Urinary bladder (tissue), 4 donors: ENCODE results near the gene LILRA5. TPM values are rescaled to one million over a fixed set of nuclear protein-coding genes. Genes with fewer than 3 reads are reported as not detected.
"Not testable (repeated sequence)": the region's sequence is repeated elsewhere in the genome, so short reads cannot be mapped to it uniquely, and the experiment has no call there.

Experiments used
- DNase-seq: peaks from one replicate; pipeline ENCODE4 v3.0.0-alpha.2; 2015; ENCODE audit errors: extremely low spot score
- H3K27ac ChIP-seq: one replicate; pipeline ENCODE4 v1.5.1; 2013; ENCODE audit warnings: low read depth, mild to moderate bottlenecking, moderate library complexity
- H3K36me3 ChIP-seq: one replicate; pipeline ENCODE4 v1.6.1; 2013; ENCODE audit warnings: mild to moderate bottlenecking, moderate library complexity; ENCODE audit not compliant: insufficient read depth
- H3K4me1 ChIP-seq: one replicate; pipeline ENCODE4 v1.6.1; 2013; ENCODE audit warnings: mild to moderate bottlenecking, moderate library complexity; ENCODE audit not compliant: insufficient read depth
- H3K4me3 ChIP-seq: one replicate; pipeline ENCODE4 v1.5.1; 2013; ENCODE audit warnings: low read depth, low read length
- WGBS: extraction: QIAGEN DNeasy Blood & Tissue Kit; methylation state at CpG from one replicate; pipeline ENCODE4 v1.1.7; 2013; 5-methylcytosine and 5-hydroxymethylcytosine counted together
- polyA plus RNA-seq: library from polyadenylated mRNA; stranded (reverse); fragments of 200-250 nt; gene quantifications from one replicate; pipeline ENCODE4 v1.2.3, GENCODE V29; 2013
- total RNA-seq: library from RNA; depleted of rRNA; stranded (reverse); fragments of >200 nt; gene quantifications from one replicate; pipeline ENCODE4 v1.2.3, GENCODE V29; 2014
- donor health status: healthy with polysubstance abuse.
- donor health status: healthy.

Gene LILRA5
- total and polyA plus RNA-seq, 2 donors, result 1.3 to 7.3 TPM

DNA sequence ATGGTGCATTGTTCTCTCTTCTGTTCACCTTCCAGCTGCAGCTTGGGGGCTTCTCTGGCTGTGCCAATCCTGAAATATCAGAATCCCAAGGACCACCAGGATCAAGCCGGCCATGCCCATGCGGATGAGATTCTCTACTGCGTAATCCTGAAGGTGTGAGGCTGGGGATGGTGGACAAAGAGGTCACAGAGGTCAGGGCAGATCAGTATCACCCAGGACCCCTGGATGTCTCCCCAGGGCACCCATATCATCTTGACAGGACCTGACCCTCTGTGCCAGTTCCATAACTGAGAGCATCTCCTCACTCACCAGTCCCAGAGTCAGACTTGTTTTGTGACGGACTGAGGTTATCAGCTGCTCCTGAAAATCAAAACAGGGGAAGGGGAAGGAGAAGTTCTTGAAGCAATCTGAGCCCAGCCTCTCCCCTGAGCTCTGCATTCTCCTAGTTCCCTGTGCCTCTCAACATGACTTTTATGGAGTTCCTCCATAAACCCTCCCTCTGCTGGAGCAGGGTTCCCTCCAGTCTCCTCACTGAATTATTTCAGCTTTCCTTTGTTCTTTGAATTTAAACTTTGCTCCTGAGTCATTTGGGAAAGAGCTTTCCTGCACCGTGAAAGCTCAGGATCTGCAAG lies 5.5 kb downstream of the LILRA5 start:
- no peaks in the 10 kb centered on the region for H3K4me1 ChIP-seq
- no peak overlapping the region for H3K27ac ChIP-seq
- H3K36me3 ChIP-seq, result no peaks in the 10 kb centered on the region
- DNase-seq, result no peak
- 81% methylated on average over 5 of the region's 5 CpGs for WGBS
- no peak overlapping the region for H3K4me3 ChIP-seq

- H3K36me3 ChIP-seq, result no peaks in the 10 kb centered on the region
- no peak overlapping the region for H3K4me3 ChIP-seq
- DNase-seq, result no peak
- H3K4me1 ChIP-seq, result no peaks in the 10 kb centered on the region
- H3K27ac ChIP-seq, result no peak overlapping the region
- WGBS, result 84% methylated on average over 1 of the region's 1 CpG
Observed at GRCh38 chr19:54305141-54305540, 7.8 kb downstream of the LILRA5 start.

DNA sequence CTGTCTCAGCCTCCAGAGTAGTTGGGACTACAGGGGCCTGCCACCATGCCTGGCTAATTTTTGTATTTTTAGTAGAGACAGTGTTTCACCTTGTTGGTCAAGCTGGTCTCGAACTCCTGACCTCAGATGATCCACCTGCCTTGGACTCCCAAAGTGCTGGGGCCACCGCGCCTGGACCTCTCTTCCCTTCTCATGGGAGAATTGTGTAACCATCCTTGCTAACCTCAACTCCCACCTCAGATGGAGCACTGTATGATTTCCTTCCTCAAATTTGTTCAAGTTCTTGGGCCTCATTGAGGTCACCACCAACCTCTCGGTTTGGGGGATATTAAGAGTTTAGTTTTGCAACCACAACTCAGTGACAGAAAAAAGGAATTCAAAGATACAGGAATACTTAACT lies 10.7 kb downstream of the LILRA5 start:
- WGBS, result 63% methylated on average over 4 of the region's 4 CpGs

DNA sequence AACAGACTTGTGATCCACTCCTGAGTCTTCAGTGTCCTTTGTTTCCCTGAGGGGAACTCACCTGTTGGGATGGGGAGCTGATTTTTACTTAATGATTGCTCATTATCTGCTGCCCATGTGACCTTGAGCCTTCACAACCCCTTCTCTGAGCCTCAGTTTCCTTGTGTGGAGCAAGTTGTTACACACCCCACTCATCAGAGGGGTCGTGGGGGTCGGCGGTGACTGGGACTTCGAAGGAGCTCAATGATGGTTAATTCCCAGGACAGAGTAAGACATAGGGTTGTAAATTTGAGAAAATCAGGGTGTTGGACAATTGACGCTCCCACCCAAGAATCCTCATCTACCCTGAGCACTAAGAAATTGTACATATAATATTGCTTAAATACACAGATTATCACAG lies 13.5 kb downstream of the LILRA5 start:
- Histone ChIP-seq H3K36me3 (no peaks in the 10 kb centered on the region), H3K27ac (no peak overlapping the region), H3K4me3 (no peak overlapping the region), H3K4me1 (no peaks in the 10 kb centered on the region)
- WGBS, result 86% methylated on average over 5 of the region's 5 CpGs
- DNase-seq, result no peak

More for the DNA sequence above, 10.7 kb downstream of the LILRA5 start:
- H3K4me1 ChIP-seq, result no peaks in the 10 kb centered on the region
- H3K27ac ChIP-seq, result no peak overlapping the region
- DNase-seq, result no peak
- H3K4me3 ChIP-seq, result no peak overlapping the region
- no peaks in the 10 kb centered on the region for H3K36me3 ChIP-seq

GRCh38 chr19:54299126-54299498 lies 13.9 kb downstream of the LILRA5 start:
- H3K4me3 ChIP-seq, result no peak overlapping the region
- 58% methylated on average over 7 of the region's 7 CpGs for WGBS
- DNase-seq, result no peak
- no peak overlapping the region for H3K27ac ChIP-seq
- no peaks in the 10 kb centered on the region for H3K4me1 ChIP-seq
- H3K36me3 ChIP-seq, result no peaks in the 10 kb centered on the region

- Histone ChIP-seq H3K27ac (no peak overlapping the region), H3K4me1 (no peaks in the 10 kb centered on the region), H3K4me3 (no peak overlapping the region), H3K36me3 (no peaks in the 10 kb centered on the region)
- WGBS, result 62% methylated on average over 4 of the region's 4 CpGs
- no peak for DNase-seq
Observed at GRCh38 chr19:54298357-54299125, 14.4 kb downstream of the LILRA5 start.

- no peak overlapping the region for H3K27ac ChIP-seq
- no peaks in the 10 kb centered on the region for H3K4me1 ChIP-seq
- H3K36me3 ChIP-seq, result no peaks in the 10 kb centered on the region
- DNase-seq, result no peak
- 39% methylated on average over 7 of the region's 7 CpGs for WGBS
- H3K4me3 ChIP-seq, result no peak overlapping the region
Observed at GRCh38 chr19:54297759-54298305, 15.1 kb downstream of the LILRA5 start.

DNA sequence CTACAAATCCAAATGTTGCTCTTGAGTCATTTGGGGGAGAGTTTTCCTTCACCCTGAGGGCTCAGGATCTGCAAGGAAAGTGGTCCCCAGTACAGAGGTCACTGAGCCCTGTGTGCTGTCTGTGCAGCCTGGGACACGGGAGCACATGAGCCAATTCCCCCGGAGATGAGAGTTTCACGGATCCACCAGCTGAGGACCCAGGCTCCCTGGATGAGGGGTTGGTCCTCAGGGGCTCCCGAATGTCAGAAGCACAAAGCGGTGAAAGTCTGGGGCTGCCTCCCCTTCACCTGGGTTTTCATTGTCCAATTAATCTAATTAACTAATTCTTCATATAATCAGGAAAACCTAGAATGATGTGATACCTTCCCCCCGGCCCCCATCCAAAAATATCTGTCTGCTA lies 18.4 kb downstream of the LILRA5 start:
- 86% methylated on average over 6 of the region's 6 CpGs for WGBS
- no peaks in the 10 kb centered on the region for H3K4me1 ChIP-seq
- H3K36me3 ChIP-seq, result no peaks in the 10 kb centered on the region
- no peak overlapping the region for H3K27ac ChIP-seq
- H3K4me3 ChIP-seq, result no peak overlapping the region
- DNase-seq, result no peak

- not testable (repeated sequence) for DNase-seq, H3K4me1 ChIP-seq, H3K27ac ChIP-seq, H3K4me3 ChIP-seq, H3K36me3 ChIP-seq
- WGBS, result 60% methylated on average over 8 of the region's 8 CpGs
Observed at GRCh38 chr19:54289160-54289559, 23.8 kb downstream of the LILRA5 start.

DNA sequence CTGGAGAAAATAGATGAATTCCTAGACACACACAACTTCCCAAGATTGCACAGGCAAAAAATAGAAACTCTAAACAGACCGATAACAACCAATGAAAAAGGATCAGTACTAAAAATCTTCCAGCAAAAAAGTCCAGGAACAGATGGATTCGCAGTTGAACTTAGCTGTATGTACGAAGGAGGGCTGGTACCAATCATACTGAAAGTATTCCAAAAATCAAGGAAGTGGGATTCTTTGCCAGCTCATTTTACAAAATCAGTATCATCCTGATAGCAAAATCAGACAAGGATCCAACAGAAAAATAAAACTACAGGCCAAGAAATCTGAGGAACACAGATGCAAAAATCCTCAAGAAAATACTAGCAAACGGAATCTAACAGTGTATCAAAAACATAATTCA lies 25.5 kb downstream of the LILRA5 start:
- Histone ChIP-seq H3K36me3 (no peaks in the 10 kb centered on the region), H3K4me1 (no peaks in the 10 kb centered on the region), H3K27ac (no peak overlapping the region), H3K4me3 (no peak overlapping the region)
- no peak for DNase-seq
- 35% methylated on average over 4 of the region's 4 CpGs for WGBS

DNA sequence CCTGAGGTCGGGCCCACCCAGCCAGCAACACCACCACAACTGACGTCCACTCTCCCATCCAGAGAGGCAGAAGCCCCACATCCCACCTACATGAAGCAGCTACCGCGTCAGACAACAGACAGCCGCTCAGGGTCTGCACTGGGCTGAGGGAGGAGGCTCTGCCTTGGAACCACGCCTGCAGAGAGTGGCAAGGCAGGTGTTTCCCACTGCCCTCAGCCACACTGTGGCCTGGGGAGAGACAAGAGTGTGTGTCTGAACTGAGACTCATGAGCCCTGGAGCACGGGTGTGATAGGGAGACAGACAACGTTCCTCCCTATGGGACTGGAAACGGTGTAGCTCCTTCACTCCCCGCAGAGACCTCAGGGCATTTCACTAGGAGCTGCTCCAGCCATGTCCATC lies 26.7 kb downstream of the LILRA5 start:
- H3K36me3 ChIP-seq, H3K27ac ChIP-seq, H3K4me1 ChIP-seq, DNase-seq, H3K4me3 ChIP-seq: not testable (repeated sequence)
- WGBS, result 69% methylated on average over 8 of the region's 10 CpGs

DNA sequence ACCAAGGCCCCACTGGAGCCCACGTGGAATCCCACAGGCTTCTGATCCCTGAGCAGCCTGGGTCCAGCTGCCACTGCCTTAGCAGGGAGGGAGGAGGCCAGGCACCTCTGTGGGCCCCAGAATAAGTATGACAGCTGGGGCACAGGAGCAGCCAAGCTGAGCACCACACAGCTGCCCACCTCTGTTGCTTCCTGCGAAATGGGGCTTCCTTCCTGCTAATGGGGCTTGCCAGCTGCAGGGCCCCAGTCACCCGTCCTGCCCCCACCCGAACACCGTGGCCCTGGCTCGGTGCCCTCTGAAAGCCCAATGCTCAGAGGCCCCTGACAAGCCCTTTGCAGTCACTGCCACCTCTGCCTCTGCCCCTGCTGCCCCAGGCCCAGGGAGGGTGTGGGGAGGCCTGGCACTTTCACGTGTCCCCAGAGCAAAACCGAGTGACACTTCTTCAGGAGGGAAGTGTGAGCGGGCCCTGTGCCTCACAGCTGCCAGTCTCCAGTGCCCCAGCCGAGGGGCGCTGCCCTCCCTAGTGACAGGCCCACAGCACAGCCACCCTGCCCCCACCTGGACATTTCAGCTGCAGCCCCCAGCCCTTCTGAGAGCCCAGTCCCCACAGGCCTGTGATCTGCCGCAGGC lies 27.4 kb downstream of the LILRA5 start:
- not testable (repeated sequence) for H3K4me3 ChIP-seq, DNase-seq, H3K4me1 ChIP-seq, H3K27ac ChIP-seq, H3K36me3 ChIP-seq
- 72% methylated on average over 11 of the region's 12 CpGs for WGBS

DNA sequence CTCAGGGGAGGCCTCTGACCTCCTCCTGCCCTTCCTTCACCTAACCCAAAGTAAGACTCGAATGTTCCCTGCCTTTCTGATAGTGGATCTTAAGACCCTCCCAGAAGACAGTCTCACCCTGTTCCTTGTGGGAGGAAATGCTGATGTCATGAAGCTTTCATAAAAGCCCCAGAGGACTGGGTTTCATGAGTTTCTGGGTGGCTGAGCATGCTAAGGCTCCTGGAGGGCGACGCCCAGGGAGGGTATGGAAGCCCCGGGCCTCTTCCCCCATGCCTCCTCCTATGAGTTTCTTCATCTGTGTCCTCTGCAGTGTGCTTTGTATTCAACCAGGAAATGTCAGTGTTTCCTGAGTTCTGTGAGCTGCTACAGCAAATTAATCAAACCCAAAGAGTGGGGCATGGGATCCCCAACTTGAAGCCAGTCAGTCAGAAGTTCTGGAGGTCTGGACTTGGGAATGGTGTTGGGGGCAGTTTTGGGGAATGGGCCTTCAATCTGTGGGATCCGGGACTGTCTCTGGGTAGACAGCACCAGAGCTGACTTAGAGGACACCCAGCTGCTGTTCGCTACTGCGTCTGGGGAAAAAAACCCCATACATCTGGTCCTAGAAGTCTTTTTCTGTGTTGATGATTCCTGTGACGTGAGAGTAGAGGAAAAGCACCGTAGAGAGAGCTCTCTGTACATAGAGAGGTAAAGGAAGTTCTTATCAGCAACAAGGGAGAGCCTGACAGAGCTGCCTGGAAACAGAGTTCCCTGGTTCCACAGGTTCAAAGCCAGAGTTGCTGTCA lies 30.1 kb downstream of the LILRA5 start:
- no peak for DNase-seq
- no peak overlapping the region for H3K27ac ChIP-seq
- 41% methylated on average over 9 of the region's 9 CpGs for WGBS
- no peaks in the 10 kb centered on the region for H3K4me1 ChIP-seq
- no peaks in the 10 kb centered on the region for H3K36me3 ChIP-seq
- H3K4me3 ChIP-seq, result no peak overlapping the region
